ENCODE data around the gene DSC1. TPM values are rescaled to one million over a fixed set of nuclear protein-coding genes. Genes with fewer than 3 reads are reported as not detected.

DSC1 gene
- total RNA-seq, 2 donors from 2014 or later: not detected

DNA sequence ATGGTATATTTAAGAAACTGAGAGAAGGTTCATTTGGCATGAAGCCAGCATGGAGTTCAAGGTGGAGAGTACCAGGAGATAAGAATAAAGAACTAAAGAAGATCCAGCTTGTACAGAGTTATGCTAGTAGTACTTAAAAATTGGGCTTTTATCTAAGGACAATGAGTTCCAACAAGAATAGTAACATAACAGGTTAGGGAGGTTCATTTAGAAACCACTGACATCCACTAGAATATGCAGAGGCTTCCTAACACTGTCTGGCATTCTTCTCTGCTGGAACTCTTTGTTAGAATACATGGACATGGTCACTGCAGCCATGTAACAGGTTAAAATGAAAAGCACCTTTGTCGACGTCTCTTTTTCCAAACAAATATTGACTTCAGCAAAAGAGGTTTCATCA, 42.6 kb upstream of the DSC1 start:
- Histone ChIP-seq H3K9ac (ENCODE audit: extremely low read depth, low read length, poor library complexity, severe bottlenecking) (no peak overlapping the region), H3K36me3 (ENCODE audit: control insufficient read depth, insufficient read depth, low read length) (no peaks in the 10 kb centered on the region), H3K27ac (ENCODE audit: low read depth, low read length) (no peak overlapping the region), H3K4me3 (ENCODE audit: low read length) (no peak overlapping the region), H3K9me3 (ENCODE audit: control insufficient read depth, low read length) (no peaks in the 10 kb centered on the region), H3K27me3 (ENCODE audit: control insufficient read depth, insufficient read depth, low read length, poor library complexity, severe bottlenecking) (peaks cover 54% of the 10 kb centered on the region), H3K4me1 (ENCODE audit: control insufficient read depth, insufficient read depth, low read length) (peaks cover 8% of the 10 kb centered on the region)
- Mint-ChIP-seq H3K4me3 (no peak overlapping the region), H3K9me3 (no peaks in the 10 kb centered on the region), H3K4me1 (peaks cover 38% of the 10 kb centered on the region), H3K36me3 (ENCODE audit: low read depth) (no peaks in the 10 kb centered on the region), H3K27me3 (ENCODE audit: insufficient read depth) (peaks cover 2% of the 10 kb centered on the region), H3K27ac (no peak overlapping the region)
- DNase-seq: no peak
- WGBS, 2 experiments (ENCODE audit: insufficient coverage in 1 of 2, insufficient read length in 1 of 2): 82 to 95% methylated on average over 2 of the region's 2 CpGs
- TF ChIP-seq, protein P1, sequence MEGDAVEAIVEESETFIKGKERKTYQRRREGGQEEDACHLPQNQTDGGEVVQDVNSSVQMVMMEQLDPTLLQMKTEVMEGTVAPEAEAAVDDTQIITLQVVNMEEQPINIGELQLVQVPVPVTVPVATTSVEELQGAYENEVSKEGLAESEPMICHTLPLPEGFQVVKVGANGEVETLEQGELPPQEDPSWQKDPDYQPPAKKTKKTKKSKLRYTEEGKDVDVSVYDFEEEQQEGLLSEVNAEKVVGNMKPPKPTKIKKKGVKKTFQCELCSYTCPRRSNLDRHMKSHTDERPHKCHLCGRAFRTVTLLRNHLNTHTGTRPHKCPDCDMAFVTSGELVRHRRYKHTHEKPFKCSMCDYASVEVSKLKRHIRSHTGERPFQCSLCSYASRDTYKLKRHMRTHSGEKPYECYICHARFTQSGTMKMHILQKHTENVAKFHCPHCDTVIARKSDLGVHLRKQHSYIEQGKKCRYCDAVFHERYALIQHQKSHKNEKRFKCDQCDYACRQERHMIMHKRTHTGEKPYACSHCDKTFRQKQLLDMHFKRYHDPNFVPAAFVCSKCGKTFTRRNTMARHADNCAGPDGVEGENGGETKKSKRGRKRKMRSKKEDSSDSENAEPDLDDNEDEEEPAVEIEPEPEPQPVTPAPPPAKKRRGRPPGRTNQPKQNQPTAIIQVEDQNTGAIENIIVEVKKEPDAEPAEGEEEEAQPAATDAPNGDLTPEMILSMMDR (conservative IDR thresholded peaks at IDR 0.05): no peak

DNA sequence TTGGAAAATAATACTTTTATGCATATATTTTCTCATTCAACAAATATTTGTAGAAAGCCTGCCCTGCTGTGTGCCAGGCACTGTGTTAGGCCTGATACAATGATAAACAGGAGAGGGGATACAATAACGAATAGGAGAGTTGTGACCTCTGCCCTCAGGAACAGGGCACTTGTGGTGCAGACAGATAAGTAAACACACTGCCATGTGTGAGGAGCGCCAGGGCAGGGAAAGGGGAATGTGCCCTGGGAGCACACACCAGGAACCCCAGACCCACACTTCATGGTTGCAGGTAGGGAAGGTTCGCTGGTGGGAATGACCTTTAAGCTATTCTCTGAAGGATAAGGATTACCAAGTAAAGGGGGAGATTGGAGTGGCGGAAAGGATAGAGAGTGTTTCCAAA, 42.2 kb upstream of the DSC1 start:
- Histone ChIP-seq H3K4me3 (ENCODE audit: low read length) (no peak overlapping the region), H3K9ac (ENCODE audit: extremely low read depth, low read length, poor library complexity, severe bottlenecking) (no peak overlapping the region), H3K9me3 (ENCODE audit: control insufficient read depth, low read length) (no peaks in the 10 kb centered on the region), H3K4me1 (ENCODE audit: control insufficient read depth, insufficient read depth, low read length) (peaks cover 8% of the 10 kb centered on the region), H3K27me3 (ENCODE audit: control insufficient read depth, insufficient read depth, low read length, poor library complexity, severe bottlenecking) (peaks cover 54% of the 10 kb centered on the region), H3K36me3 (ENCODE audit: control insufficient read depth, insufficient read depth, low read length) (no peaks in the 10 kb centered on the region), H3K27ac (ENCODE audit: low read depth, low read length) (no peak overlapping the region)
- no peaks in the 10 kb centered on the region for H3K9me3 Mint-ChIP-seq
- H3K4me3 Mint-ChIP-seq: no peak overlapping the region
- 92 to 97% methylated on average over 3 to 4 of the region's 4 CpGs for WGBS, 2 experiments (ENCODE audit: insufficient coverage in 1 of 2, insufficient read length in 1 of 2)
- no peak for DNase-seq
- TF ChIP-seq, protein P1 (conservative IDR thresholded peaks at IDR 0.05): no peak
- peaks cover 35% of the 10 kb centered on the region for H3K4me1 Mint-ChIP-seq
- peaks cover 2% of the 10 kb centered on the region for H3K27me3 Mint-ChIP-seq (ENCODE audit: insufficient read depth)
- no peaks in the 10 kb centered on the region for H3K36me3 Mint-ChIP-seq (ENCODE audit: low read depth)
- H3K27ac Mint-ChIP-seq: no peak overlapping the region

DNA sequence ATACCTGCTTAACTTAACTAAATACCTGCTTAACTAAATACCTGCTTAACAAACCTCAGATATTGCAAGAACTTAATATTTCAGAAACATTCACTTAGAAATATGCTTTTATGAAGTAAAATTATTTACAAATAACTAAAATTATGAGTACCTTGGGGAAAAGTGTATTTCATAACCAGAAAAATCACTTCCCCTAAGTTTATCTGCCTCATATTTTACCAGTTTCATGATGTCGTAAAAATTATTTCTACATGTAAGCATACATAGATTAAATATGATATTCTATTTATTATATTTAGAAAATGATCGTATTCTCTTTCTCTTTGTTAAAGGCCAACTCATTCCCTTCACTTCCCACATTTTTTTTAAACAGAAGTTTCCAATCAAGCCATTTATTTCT, 41.5 kb upstream of the DSC1 start:
- TF ChIP-seq, protein P1 (conservative IDR thresholded peaks at IDR 0.05): no peak
- no peaks in the 10 kb centered on the region for H3K36me3 Mint-ChIP-seq (ENCODE audit: low read depth)
- Histone ChIP-seq H3K36me3 (ENCODE audit: control insufficient read depth, insufficient read depth, low read length) (no peaks in the 10 kb centered on the region), H3K4me1 (ENCODE audit: control insufficient read depth, insufficient read depth, low read length) (peaks cover 8% of the 10 kb centered on the region), H3K27me3 (ENCODE audit: control insufficient read depth, insufficient read depth, low read length, poor library complexity, severe bottlenecking) (peaks cover 54% of the 10 kb centered on the region), H3K4me3 (ENCODE audit: low read length) (no peak overlapping the region), H3K27ac (ENCODE audit: low read depth, low read length) (no peak overlapping the region), H3K9me3 (ENCODE audit: control insufficient read depth, low read length) (no peaks in the 10 kb centered on the region), H3K9ac (ENCODE audit: extremely low read depth, low read length, poor library complexity, severe bottlenecking) (no peak overlapping the region)
- no peak overlapping the region for H3K27ac Mint-ChIP-seq
- DNase-seq: no peak
- H3K4me1 Mint-ChIP-seq: peaks cover 36% of the 10 kb centered on the region
- 100% methylated on average over 2 of the region's 2 CpGs; no CpG with 5 or more reads in 1 of the 2 experiments for WGBS, 2 experiments (ENCODE audit: insufficient coverage in 1 of 2, insufficient read length in 1 of 2)
- H3K4me3 Mint-ChIP-seq: no peak overlapping the region
- peaks cover 2% of the 10 kb centered on the region for H3K27me3 Mint-ChIP-seq (ENCODE audit: insufficient read depth)
- H3K9me3 Mint-ChIP-seq: no peaks in the 10 kb centered on the region

Data from endodermal cell (in vitro differentiated cells).